ENCODE data around the gene RABL2A.
"Not testable (repeated sequence)": the region's sequence is repeated elsewhere in the genome, so short reads cannot be mapped to it uniquely, and the experiment has no call there.

Gene RABL2A

GRCh38 chr2:113609822-113610221 is 17.2 kb upstream of the RABL2A start:
- DNase-seq (ENCODE audit: low read depth in 2 of 2), result not testable (repeated sequence)

DNA sequence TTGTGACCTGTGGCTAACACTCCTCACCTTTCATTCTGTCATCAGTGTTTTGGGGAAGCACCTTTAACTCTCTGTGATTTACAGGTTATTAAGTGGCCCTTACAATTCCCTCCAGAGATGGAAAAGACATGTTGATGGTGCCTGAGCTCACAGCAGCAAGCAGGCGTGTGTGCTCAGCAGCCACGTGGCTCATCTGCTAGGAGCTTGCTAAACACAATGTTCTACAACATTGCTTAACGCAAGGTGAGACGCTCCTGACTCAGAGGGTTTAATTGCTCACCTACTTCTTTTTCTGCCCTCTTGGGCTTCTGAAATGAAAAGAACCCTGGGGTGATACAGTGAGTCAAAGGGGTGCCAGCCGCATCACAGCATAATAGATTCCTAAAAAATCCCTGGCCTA is 6.1 kb upstream of the RABL2A start:
- DNase-seq (ENCODE audit: low read depth in 2 of 2), result not testable (repeated sequence)

GRCh38 chr2:113625906-113626305 is 1.2 kb upstream of the RABL2A start:
- not testable (repeated sequence) for DNase-seq (ENCODE audit: low read depth in 2 of 2)

DNA sequence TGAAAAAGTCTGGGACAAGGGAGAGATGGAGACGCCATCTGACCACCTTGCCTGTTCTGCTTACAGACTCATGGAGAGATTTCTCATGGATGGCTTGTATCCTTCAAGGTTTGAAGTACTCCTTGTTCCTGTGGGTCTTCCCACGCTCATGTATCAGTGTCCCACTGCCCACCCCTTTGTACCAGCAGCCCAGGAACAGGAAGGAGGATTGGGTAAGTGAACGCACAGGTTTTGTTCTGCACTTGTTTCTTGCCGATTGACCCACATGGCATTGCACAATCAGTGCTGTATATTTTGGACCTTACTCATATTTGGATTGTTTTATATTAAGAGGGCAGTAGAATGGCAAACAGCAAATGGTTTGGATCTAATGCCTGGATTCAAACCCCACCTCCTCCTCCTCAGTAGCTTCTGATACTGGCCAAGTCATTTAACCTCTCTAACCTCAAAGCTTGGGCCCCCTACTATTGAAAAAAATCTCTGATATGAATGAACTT is 5.8 kb downstream of the RABL2A start:
- DNase-seq (ENCODE audit: low read depth in 2 of 2), result not testable (repeated sequence)

DNA sequence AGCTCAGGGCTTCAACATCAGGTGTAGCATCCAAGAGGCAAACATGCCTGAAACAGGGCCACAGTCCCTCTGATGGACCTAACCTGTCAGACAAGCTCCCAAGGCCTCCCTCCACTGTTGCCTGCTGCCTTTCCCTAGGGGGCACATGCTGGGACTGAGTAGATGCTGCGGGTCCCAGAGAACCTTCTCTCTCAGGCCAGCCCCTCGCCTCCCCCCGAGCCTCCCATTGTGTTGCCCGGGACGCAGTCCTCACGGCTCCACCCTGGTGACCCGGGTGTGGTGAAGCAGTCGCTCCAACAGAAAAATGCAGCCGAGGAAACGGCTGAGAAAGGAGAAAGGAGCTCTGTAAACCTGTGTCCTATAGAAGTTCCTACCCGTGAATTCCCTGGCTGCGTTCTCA is 8.3 kb downstream of the RABL2A start:
- DNase-seq (ENCODE audit: low read depth in 2 of 2), result not testable (repeated sequence)

- not testable (repeated sequence) for DNase-seq (ENCODE audit: low read depth in 2 of 2)
These were observed 9.2 kb downstream of the RABL2A start for GRCh38 chr2:113636226-113636625.

DNA sequence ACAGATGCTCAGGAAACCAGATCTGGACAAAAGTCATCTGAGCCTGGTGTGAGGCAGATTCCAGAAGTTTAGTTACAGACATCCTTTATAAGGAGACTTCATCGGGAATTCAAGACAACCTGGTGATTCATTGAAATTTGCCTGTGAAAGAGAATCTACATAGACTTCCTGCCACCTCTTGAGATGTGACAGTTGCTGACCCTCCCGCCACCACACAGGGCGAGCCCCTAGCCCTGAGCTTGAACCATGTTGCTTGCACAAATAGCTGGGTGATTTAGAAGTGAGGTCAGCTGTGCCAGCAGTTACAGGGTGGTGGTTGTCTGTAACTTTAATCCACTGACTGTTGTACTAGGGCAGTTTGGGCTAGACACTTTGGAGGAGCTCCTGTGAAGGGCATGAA is 11.0 kb downstream of the RABL2A start:
- not testable (repeated sequence) for DNase-seq (ENCODE audit: low read depth in 2 of 2)

DNA sequence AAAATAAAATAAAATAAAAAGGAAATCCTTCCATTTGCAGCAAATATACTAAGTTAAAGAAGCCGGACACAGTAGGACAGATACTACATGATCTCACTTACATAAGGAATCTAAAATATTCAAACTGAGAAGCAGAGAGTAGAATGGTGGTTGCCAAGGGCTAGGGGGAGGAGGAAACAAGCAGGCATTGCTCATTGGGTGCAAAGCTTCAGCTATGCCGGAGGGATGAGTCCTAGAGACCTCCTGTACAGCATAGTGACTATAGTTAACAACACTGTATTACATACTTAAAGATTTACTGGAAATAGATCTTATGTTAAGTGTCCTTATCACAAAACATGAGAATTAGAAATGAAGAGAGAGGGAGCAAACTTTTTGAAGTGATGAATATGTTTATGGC is 19.2 kb downstream of the RABL2A start:
- not testable (repeated sequence) for DNase-seq (ENCODE audit: low read depth in 2 of 2)

DNA sequence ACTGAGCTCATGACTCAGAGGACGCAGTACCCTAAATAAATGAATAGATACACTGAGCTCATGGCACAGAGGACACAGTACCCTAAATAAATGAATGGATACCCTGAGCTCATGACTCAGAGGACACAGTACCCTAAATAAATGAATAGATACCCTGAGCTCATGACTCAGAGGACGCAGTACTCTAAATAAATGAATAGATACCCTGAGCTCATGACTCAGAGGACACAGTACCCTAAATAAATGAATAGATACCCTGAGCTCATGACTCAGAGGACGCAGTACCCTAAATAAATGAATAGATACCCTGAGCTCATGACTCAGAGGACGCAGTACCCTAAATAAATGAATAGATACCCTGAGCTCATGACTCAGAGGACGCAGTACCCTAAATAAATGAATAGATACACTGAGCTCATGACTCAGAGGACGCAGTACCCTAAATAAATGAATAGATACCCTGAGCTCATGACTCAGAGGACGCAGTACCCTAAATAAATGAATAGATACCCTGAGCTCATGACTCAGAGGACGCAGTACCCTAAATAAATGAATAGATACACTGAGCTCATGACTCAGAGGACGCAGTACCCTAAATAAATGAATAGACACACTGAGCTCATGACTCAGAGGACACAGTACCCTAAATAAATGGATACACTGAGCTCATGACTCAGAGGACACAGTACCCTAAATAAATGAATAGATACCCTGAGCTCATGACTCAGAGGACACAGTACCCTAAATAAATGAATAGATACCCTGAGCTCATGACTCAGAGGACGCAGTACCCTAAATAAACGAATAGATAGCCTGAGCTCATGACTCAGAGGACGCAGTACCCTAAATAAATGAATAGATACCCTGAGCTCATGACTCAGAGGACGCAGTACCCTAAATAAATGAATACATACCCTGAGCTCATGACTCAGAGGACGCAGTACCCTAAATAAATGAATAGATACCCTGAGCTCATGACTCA is 24.1 kb downstream of the RABL2A start:
- DNase-seq (ENCODE audit: low read depth in 2 of 2), result not testable (repeated sequence)

DNA sequence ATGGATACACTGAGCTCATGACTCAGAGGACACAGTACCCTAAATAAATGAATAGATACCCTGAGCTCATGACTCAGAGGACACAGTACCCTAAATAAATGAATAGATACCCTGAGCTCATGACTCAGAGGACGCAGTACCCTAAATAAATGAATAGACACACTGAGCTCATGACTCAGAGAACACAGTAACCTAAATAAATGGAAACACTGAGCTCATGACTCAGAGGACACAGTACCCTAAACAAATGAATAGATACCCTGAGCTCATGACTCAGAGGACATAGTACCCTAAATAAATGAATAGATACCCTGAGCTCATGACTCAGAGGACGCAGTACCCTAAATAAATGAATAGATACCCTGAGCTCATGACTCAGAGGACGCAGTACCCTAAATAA is 25.5 kb downstream of the RABL2A start:
- not testable (repeated sequence) for DNase-seq (ENCODE audit: low read depth in 2 of 2)

DNA sequence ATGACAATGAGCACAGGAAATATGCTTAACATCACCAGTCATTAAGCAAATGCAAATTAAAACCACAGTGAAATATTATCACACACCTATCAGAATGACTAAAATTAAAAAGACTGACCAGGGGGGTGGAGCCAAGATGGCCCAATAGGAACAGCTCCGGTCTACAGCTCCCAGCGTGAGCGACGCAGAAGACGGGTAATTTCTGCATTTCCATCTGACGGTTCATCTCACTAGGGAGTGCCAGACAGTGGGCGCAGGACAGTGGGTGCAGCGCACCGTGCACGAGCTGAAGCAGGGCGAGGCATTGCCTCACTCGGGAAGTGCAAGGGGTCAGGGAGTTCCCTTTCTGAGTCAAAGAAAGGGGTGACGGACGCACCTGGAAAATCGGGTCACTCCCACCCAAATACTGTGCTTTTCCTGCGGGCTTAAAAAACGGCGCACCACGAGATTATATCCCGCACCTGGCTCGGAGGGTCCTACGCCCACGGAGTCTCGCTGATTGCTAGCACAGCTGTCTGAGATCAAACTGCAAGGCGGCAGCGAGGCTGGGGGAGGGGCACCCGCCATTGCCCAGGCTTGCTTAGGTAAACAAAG is 29.1 kb downstream of the RABL2A start:
- DNase-seq (ENCODE audit: low read depth in 2 of 2), result not testable (repeated sequence)

DNA sequence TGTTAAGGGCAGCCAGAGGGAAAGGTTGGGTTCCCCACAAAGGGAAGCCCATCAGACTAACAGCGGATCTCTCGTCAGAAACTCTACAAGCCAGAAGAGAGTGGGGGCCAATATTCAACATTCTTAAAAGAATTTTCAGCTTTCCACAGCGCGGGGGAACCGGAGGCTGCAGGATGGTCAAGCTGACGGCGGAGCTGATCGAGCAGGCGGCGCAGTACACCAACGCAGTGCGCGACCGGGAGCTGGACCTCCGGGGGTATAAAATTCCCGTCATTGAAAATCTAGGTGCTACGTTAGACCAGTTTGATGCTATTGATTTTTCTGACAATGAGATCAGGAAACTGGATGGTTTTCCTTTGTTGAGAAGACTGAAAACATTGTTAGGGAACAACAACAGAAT is 30.7 kb downstream of the RABL2A start:
- DNase-seq (ENCODE audit: low read depth in 2 of 2), result not testable (repeated sequence)

GRCh38 chr2:113663285-113664060 is 36.4 kb downstream of the RABL2A start:
- not testable (repeated sequence) for DNase-seq (ENCODE audit: low read depth in 2 of 2)

GRCh38 chr2:113664761-113665533 is 37.9 kb downstream of the RABL2A start:
- DNase-seq (ENCODE audit: low read depth in 2 of 2), result not testable (repeated sequence)

- DNase-seq (ENCODE audit: low read depth in 2 of 2), result not testable (repeated sequence)
These were observed 41.9 kb downstream of the RABL2A start for GRCh38 chr2:113669013-113669412.

DNA sequence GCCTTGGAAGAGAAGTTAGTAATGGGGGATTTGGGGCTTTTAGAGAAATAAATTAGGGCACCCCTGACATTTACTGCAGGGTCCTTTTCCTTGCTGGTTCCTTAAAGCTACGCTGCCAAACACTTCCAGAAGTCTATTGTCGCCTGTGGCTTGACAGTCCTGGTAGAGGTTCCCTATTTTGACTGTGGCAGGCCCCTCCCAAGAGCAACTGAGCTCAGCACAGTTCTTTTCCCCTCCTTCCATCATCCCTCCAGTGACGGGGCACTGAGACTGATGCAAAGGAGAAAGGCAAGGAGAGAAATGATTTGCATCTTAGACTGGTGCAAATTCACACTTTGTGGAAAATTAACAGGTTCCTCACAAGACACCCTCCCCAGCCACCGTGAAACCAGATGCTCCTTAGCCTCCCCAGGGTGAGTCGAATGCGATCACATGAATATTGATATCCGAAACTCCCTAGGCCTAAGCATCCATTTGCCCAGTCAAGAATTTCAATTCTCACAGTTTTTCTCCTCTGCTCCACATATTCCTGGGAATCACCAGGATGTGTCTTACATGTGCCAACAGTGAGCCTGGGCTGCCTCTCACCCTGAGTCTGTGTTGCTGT is 45.4 kb downstream of the RABL2A start:
- no peak for DNase-seq (ENCODE audit: low read depth in 2 of 2)

DNA sequence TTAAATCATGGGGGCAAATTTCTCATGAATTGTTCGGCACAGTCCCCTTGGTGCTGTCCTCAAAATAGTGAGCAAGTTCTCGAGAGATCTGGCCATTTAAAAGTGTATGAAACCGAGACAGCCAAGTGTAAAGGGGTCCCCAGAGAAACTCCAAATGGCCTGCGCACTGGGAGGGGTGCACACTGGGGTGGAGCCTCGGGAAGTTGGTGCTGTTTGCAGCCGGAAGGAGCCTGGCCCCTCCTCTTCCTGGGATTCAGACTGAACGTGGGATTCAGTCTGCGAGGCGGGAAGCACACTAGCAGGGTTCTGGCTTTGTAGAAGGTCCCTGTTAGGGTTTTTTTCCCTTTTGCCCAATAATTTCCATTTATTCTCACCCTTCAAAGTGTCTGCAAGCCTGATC is 48.8 kb downstream of the RABL2A start:
- no peak for DNase-seq (ENCODE audit: low read depth in 2 of 2)

DNA sequence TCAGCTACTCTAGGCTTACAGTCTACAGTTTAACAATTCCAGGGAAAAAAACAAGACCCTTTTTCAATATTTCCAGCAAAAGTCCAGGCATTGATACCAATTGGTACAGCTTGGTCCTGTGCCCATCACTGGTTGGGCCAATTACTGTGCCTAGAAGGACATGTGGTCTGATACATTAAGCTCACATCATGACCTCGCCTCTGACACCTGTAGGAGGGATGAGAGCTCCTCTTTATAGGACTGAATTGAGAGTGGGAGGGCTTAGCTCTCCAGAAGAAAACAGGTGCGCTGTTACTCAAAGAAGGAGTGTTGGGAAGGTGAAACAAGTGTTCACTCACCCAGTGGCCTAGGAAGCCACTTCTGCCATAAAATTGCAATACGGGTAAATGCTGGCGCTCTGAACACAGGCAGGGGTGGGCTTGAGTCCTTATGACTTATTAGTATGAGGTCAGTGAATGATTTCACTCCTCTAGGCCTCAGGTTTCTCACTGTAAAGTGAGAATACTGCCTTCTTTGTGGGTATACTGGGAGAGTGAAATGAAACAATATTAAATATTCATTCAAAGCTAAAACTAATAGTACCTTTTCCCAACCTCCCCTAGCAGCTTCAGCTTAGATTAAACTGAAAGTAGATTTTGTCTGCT is 49.7 kb downstream of the RABL2A start:
- no peak for DNase-seq (ENCODE audit: low read depth in 2 of 2)

DNA sequence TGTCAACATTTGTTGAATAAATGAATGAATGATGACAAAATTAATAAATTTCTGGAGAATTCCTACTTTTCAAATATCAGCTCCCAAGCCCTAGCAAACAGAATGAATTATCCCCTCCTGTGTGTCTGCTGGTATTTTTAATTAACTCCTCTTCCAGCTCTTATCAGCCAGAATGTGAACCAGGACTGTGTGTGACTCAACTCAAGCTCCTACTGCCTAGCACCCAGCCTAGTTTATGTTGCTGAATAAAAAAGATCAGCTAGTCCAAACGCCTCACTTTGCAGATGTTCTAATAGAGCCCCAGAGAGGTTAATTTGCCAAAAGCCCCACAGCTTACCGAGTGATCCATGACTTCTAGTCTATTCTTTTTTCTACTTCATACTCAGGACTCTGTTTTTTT is 50.3 kb downstream of the RABL2A start:
- no peak for DNase-seq (ENCODE audit: low read depth in 2 of 2)

DNA sequence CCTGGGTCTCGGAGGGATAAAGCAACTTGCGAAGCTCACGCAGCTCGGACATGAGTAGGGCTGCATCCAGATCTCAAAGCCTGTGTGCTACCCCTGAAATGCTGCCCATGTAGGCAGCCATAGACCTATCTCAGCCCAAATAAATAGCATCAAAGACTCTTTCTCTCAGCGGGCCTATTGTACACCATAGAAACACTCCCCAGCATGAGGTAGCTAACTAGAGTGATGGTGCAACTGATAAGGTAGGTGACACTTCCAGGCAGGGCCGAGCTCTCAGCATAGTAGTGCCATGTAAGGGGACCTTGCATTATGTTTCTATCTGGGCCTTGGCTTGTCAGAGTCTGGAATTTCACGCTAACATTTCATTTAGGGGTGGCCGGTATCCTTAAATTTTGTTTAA is 52.4 kb downstream of the RABL2A start:
- no peak for DNase-seq (ENCODE audit: low read depth in 2 of 2)
